ENCODE measurements around the gene FCER2. TPM values are rescaled to one million over a fixed set of nuclear protein-coding genes. Genes with fewer than 3 reads are reported as not detected.
"Not testable (repeated sequence)": the region's sequence is repeated elsewhere in the genome, so short reads cannot be mapped to it uniquely, and the experiment has no call there.

Gene FCER2, protein sequence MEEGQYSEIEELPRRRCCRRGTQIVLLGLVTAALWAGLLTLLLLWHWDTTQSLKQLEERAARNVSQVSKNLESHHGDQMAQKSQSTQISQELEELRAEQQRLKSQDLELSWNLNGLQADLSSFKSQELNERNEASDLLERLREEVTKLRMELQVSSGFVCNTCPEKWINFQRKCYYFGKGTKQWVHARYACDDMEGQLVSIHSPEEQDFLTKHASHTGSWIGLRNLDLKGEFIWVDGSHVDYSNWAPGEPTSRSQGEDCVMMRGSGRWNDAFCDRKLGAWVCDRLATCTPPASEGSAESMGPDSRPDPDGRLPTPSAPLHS
- under 0.01 TPM for total RNA-seq

DNA sequence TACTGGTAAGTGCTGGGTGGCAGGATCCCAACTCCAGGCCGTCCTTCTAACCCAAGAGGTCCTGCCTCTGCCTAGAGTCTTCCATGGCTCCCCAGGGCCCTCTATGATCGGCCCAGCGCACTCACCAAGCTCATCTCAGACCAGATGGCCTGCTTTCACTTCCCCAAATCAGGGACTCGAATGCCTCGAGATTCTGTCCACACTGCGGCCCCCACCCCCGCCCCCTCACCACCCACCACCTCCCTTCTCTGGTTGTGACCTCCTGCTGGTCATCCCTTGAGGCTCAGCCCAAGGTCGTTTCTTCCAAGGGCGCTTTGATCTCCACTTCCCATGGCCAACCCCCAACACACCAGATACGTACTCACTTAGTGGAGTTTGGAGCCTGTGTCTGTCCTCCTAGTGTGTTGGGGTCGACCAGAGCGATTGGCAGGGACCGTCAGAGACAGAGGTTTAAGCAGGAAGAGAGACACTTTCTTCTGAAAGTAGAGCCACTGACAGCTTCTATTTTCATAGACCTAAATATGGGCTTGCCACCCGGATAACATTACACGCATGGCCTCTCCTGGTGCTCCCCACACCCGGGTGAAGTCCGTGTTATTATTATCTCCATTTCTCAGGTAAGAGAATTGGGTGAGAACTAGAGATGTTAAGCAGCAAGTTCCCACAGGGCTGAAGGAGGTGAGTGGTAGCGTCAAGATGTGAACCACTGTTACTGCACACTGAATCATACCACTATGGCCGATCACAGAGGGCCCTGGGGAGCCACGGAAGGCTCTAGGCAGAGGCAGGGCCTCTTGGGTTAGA is at the start of gene FCER2:
Gene FCER2 (minus strand): TSS at position 478 of the 804 bp plus-strand sequence. CDS start 2,371 bp downstream, outside the sequence.
- no peaks in the 10 kb centered on the region for H3K9me3 ChIP-seq (ENCODE audit: control insufficient read depth in 3 of 3, low read length in 3 of 3)
- no peak within 1 kb of the TSS for H3K4me3 ChIP-seq (ENCODE audit: low read length in 3 of 3)
- H3K9ac ChIP-seq (ENCODE audit: low read depth in 1 of 3, low read length in 3 of 3) = no peak within 1 kb of the TSS
- peaks cover 26 to 50% (median 46%) of the 10 kb centered on the region in 3 donors for H3K27me3 ChIP-seq (ENCODE audit: control insufficient read depth in 3 of 3, insufficient read depth in 3 of 3, low read length in 3 of 3)
- H3K4me1 ChIP-seq (ENCODE audit: control insufficient read depth in 3 of 3, insufficient read depth in 3 of 3, low read length in 3 of 3) = no peaks in the 10 kb centered on the region
- H3K27ac ChIP-seq (ENCODE audit: low read depth, low read length) = no peak within 1 kb of the TSS
- no peaks in the 10 kb centered on the region for H3K36me3 ChIP-seq (ENCODE audit: control insufficient read depth in 3 of 3, insufficient read depth in 3 of 3, low read length in 3 of 3)

DNA sequence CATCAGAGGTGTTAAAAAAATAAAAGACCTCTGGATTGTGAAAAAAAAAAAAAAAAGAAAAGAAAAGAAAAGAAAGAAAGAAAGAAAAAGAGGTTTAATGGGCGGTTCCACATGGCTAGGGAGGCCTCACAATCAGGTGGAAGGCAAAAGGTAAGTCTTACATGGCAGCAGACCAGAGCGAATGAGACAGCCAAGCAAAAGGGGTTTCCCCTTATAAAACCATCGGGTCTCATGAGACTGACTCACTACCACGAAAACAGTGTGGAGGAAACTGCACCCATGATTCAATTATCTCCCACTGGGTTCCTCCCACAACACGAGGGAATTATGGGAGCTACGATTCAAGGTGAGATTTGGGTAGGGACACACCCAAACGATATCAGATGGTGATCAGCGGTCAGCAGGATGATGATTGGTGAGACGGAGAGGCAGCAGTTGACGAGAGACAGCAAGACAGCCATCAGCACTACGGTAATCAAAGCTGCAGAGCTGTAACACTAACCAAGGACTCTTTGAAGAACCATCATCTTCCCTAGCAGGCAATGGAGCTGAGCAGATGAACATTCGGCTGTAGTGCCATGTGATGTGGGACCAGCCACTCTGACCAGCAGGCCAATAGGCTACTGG is 49.3 kb upstream of the FCER2 start:
- peaks cover 0 to 2% (median 0%) of the 10 kb centered on the region in 3 donors for H3K9me3 ChIP-seq (ENCODE audit: control insufficient read depth in 3 of 3, low read length in 3 of 3)
- H3K27me3 ChIP-seq (ENCODE audit: control insufficient read depth in 3 of 3, insufficient read depth in 3 of 3, low read length in 3 of 3) = peaks cover 0 to 9% (median 0%) of the 10 kb centered on the region in 3 donors

DNA sequence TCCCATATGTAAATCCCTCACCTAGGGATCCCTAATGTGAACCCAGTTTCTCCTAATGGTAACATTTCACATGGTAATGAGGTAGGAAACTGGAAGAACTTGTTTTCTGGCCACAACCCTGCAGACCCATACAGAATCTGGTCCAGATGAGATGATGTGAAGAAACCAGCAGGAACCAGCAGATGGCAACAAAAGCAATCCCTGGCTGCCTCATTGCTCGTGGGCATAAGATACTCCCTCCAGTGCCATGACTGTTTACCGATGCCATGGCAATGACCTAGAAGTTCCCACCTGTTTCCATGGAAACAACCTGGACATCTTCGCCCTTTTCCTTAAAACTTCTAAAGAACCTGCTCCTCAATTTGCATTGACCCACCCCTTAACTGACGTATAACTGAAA is 46.8 kb upstream of the FCER2 start:
- no peaks in the 10 kb centered on the region for H3K36me3 ChIP-seq (ENCODE audit: control insufficient read depth in 3 of 3, insufficient read depth in 3 of 3, low read length in 3 of 3)
- H3K4me3 ChIP-seq (ENCODE audit: low read length in 3 of 3) = no peak overlapping the region
- H3K27me3 ChIP-seq (ENCODE audit: control insufficient read depth in 3 of 3, insufficient read depth in 3 of 3, low read length in 3 of 3) = peaks cover 0 to 11% (median 3%) of the 10 kb centered on the region in 3 donors
- no peaks in the 10 kb centered on the region for H3K9me3 ChIP-seq (ENCODE audit: control insufficient read depth in 3 of 3, low read length in 3 of 3)
- H3K9ac ChIP-seq (ENCODE audit: low read depth in 1 of 3, low read length in 3 of 3) = no peak overlapping the region
- no peak overlapping the region for H3K27ac ChIP-seq (ENCODE audit: low read depth, low read length)
- H3K4me1 ChIP-seq (ENCODE audit: control insufficient read depth in 3 of 3, insufficient read depth in 3 of 3, low read length in 3 of 3) = no peaks in the 10 kb centered on the region

More for the DNA sequence above, 49.3 kb upstream of the FCER2 start:
- H3K4me1 ChIP-seq (ENCODE audit: control insufficient read depth in 3 of 3, insufficient read depth in 3 of 3, low read length in 3 of 3) = no peaks in the 10 kb centered on the region
- H3K36me3 ChIP-seq (ENCODE audit: control insufficient read depth in 3 of 3, insufficient read depth in 3 of 3, low read length in 3 of 3) = no peaks in the 10 kb centered on the region
- no peak overlapping the region for H3K27ac ChIP-seq (ENCODE audit: low read depth, low read length)
- H3K4me3 ChIP-seq (ENCODE audit: low read length in 3 of 3) = no peak overlapping the region
- H3K9ac ChIP-seq (ENCODE audit: low read depth in 1 of 3, low read length in 3 of 3) = no peak overlapping the region

DNA sequence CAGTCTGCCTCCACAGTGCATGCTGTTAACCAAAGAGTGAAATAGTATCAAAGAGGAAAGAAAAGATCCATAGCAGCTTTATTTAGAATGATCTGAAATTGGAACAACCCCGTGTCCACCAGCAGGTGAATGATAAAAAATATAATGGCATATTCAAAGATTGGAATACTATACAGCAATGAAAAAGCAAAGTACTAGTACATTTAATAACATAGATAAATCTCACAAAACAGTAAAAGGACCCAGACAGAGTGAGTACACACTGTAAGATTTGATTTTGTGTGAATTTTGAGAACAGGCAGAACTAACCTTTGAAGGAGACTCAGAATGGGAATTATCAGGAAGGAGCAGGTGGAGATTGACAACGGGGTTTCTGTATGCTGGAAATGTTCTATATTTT is 46.2 kb upstream of the FCER2 start:
- no peak overlapping the region for H3K4me3 ChIP-seq (ENCODE audit: low read length in 3 of 3)
- H3K36me3 ChIP-seq (ENCODE audit: control insufficient read depth in 3 of 3, insufficient read depth in 3 of 3, low read length in 3 of 3) = no peaks in the 10 kb centered on the region
- no peaks in the 10 kb centered on the region for H3K9me3 ChIP-seq (ENCODE audit: control insufficient read depth in 3 of 3, low read length in 3 of 3)
- H3K27ac ChIP-seq (ENCODE audit: low read depth, low read length) = no peak overlapping the region
- H3K27me3 ChIP-seq (ENCODE audit: control insufficient read depth in 3 of 3, insufficient read depth in 3 of 3, low read length in 3 of 3) = peaks cover 0 to 12% (median 3%) of the 10 kb centered on the region in 3 donors
- no peak overlapping the region for H3K9ac ChIP-seq (ENCODE audit: low read depth in 1 of 3, low read length in 3 of 3)
- no peaks in the 10 kb centered on the region for H3K4me1 ChIP-seq (ENCODE audit: control insufficient read depth in 3 of 3, insufficient read depth in 3 of 3, low read length in 3 of 3)

DNA sequence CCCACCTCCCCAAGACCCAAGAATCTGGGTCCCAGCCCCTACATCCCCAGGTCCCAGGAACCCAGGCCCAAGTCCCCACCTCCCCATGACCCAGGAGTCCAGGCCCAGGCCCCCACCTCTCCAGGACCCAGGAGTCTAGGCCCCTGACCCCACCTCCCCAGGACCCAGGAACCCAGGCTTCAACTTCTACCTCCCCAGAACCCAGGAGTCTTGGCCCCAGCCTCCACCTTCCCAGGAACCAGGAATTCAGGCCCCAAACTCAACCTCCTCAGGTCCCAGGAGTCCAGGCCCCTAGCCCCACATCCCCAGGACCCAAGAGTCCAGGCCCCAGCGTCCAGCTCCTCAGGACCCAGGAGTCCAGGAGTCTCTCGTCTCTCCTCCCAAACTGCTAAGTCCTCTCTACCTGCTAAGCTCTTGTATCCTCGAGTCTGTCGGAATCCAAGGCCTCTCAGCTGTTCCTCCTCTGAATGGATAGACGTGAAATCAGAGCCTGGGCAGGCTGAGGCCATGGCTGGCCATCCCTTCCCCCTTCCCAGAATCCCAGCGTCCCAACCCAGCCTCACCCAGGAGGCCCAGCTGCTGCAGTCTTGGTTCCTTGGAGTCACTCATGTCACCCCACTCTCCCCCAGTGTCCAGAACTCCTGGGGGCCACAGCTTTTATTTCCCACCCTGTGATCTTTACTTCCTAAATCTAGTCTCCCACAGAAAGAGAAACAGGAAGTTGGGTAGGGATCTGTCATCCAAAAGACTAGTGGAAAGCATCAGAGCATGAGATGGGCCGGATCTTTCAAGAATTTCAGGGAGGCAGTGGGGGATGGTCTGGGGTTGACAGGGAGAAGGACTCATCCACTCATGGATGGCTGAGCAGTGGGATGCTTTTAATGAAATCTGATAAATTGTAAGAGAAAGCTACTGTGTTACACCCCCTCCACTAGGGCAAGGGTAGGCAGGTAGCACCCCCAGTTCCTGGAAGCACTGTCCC is 45.3 kb upstream of the FCER2 start, which contains the start of gene CD209:
Gene CD209 (minus strand): TSS at position 632 of the 982 bp plus-strand sequence. CDS start 23 bp downstream, at position 609.
- Histone ChIP-seq H3K9me3 (ENCODE audit: control insufficient read depth in 3 of 3, low read length in 3 of 3) (no peaks in the 10 kb centered on the region), H3K27ac (ENCODE audit: low read depth, low read length) (peak within 1 kb of the TSS; percentile 36), H3K9ac (ENCODE audit: low read depth in 1 of 3, low read length in 3 of 3) (no peak within 1 kb of the TSS), H3K4me3 (ENCODE audit: low read length in 3 of 3) (peak within 1 kb of the TSS in 1 of 3 donors; percentile 30), H3K4me1 (ENCODE audit: control insufficient read depth in 3 of 3, insufficient read depth in 3 of 3, low read length in 3 of 3) (no peaks in the 10 kb centered on the region), H3K27me3 (ENCODE audit: control insufficient read depth in 3 of 3, insufficient read depth in 3 of 3, low read length in 3 of 3) (peaks cover 0 to 15% (median 3%) of the 10 kb centered on the region in 3 donors), H3K36me3 (ENCODE audit: control insufficient read depth in 3 of 3, insufficient read depth in 3 of 3, low read length in 3 of 3) (no peaks in the 10 kb centered on the region)

DNA sequence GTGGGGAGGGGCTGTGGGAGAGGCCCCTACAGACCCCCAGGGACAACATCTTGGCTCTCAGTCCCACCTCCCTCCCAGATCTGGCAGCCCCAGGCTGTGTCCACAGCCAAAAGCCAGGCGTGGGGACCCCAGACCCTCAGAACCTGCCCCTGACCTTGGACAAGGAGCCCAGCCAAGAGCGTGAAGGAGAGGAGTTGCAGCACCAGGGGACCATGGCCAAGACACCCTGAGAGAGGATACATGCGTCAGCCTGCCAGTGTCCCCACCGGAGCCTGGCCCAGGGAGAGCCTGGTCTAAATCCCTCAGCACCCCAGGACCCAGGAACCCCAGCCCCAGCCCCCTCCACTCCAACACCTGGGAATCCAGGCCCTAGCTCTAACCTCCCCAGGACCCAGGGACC is 44.4 kb upstream of the FCER2 start:
- not testable (repeated sequence) for H3K27ac ChIP-seq (ENCODE audit: low read depth, low read length); H3K4me3 ChIP-seq (ENCODE audit: low read length in 3 of 3); H3K9me3 ChIP-seq (ENCODE audit: control insufficient read depth in 3 of 3, low read length in 3 of 3); H3K36me3 ChIP-seq (ENCODE audit: control insufficient read depth in 3 of 3, insufficient read depth in 3 of 3, low read length in 3 of 3); H3K9ac ChIP-seq (ENCODE audit: low read depth in 1 of 3, low read length in 3 of 3); H3K4me1 ChIP-seq (ENCODE audit: control insufficient read depth in 3 of 3, insufficient read depth in 3 of 3, low read length in 3 of 3)
- peaks cover 0 to 15% (median 3%) of the 10 kb centered on the region in 3 donors for H3K27me3 ChIP-seq (ENCODE audit: control insufficient read depth in 3 of 3, insufficient read depth in 3 of 3, low read length in 3 of 3)

DNA sequence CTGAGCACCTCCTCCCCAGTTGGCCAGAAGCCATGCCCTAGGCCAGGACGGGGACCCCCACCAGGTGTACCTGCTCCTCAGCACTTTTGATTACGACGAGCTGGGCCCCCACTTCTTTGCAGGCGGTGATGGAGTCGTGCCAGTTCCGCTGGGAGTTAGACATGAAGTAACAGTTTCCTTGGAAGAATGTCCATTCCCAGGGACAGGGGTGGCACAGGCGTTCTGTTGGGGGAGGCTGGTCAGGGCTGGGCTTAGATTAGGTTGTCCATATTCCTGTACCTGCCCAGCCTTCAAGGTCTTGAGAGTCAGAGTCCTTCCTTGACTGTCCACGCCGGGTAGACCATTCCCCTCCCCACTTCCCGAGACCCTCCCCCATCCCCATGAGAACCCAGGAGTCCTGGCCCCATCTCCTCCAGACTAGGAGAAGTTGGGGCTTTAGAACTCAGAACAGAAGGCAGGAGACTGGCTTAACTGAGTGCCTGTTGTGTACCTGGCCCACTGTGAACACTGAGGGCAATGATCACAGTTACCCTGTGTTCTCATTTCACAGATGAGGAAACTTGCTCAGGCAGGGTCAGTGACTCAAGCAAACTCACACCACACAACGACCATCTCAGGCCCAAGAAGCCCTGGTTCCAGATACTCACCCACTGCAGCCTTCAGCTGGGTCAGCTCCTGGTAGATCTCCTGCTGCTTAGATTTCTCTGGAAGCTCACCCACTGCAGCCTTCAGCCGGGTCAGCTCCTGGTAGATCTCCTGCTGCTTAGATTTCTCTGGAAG is 43.1 kb upstream of the FCER2 start:
- no peak overlapping the region for H3K4me3 ChIP-seq (ENCODE audit: low read length in 3 of 3)
- H3K36me3 ChIP-seq (ENCODE audit: control insufficient read depth in 3 of 3, insufficient read depth in 3 of 3, low read length in 3 of 3) = no peaks in the 10 kb centered on the region
- H3K27me3 ChIP-seq (ENCODE audit: control insufficient read depth in 3 of 3, insufficient read depth in 3 of 3, low read length in 3 of 3) = peaks cover 0 to 15% (median 3%) of the 10 kb centered on the region in 3 donors

DNA sequence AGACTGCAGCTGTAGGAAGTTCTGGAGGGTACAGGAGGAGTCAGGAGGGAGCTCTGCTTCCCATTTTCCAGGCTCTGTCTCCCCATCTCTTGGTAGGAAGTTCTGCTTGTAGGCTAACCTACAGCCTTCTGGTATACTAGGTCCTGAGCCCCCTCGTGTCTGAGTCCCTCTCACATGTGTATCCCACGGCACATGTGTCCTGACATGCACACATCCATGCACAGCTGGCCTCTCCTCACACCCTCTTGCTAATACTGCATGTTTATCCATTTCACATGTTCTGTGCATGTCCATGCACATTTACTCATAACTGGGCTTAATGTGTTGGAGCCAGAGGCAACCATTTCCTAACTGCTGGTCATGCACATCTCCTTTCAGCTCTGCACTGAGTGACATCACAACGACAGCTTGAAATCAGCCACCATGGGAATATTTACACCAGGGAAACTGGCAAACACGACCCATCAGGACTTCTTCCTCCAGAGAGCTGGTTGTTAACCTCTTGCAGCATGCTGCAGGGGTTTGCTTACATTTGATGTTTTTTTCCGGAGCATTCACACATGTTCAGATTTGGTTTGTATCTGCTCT is 42.4 kb upstream of the FCER2 start:
- H3K36me3 ChIP-seq (ENCODE audit: control insufficient read depth in 3 of 3, insufficient read depth in 3 of 3, low read length in 3 of 3) = no peaks in the 10 kb centered on the region
- no peaks in the 10 kb centered on the region for H3K9me3 ChIP-seq (ENCODE audit: control insufficient read depth in 3 of 3, low read length in 3 of 3)
- H3K4me3 ChIP-seq (ENCODE audit: low read length in 3 of 3) = no peak overlapping the region
- H3K9ac ChIP-seq (ENCODE audit: low read depth in 1 of 3, low read length in 3 of 3) = no peak overlapping the region
- H3K4me1 ChIP-seq (ENCODE audit: control insufficient read depth in 3 of 3, insufficient read depth in 3 of 3, low read length in 3 of 3) = no peaks in the 10 kb centered on the region
- H3K27me3 ChIP-seq (ENCODE audit: control insufficient read depth in 3 of 3, insufficient read depth in 3 of 3, low read length in 3 of 3) = peaks cover 0 to 15% (median 3%) of the 10 kb centered on the region in 3 donors
- no peak overlapping the region for H3K27ac ChIP-seq (ENCODE audit: low read depth, low read length)

More for the DNA sequence above, 43.1 kb upstream of the FCER2 start:
- H3K27ac ChIP-seq (ENCODE audit: low read depth, low read length) = no peak overlapping the region
- no peaks in the 10 kb centered on the region for H3K4me1 ChIP-seq (ENCODE audit: control insufficient read depth in 3 of 3, insufficient read depth in 3 of 3, low read length in 3 of 3)
- no peaks in the 10 kb centered on the region for H3K9me3 ChIP-seq (ENCODE audit: control insufficient read depth in 3 of 3, low read length in 3 of 3)
- H3K9ac ChIP-seq (ENCODE audit: low read depth in 1 of 3, low read length in 3 of 3) = no peak overlapping the region

All from skeletal muscle tissue (tissue), 4 donors.